CD4-positive, alpha-beta T cell (primary cell): ENCODE measurements around the gene DAAM1. TPM values are rescaled to one million over a fixed set of nuclear protein-coding genes. Genes with fewer than 3 reads are reported as not detected.

Experiments
- ATAC-seq: fragments of 200-7000 bp; cut with Tn5 transposase; one replicate; pipeline ENCODE4 v1.10.0; 2022; ENCODE audit warnings: mild to moderate bottlenecking; ENCODE audit not compliant: poor library complexity
- CTCF ChIA-PET: fragments of 350-600 bp; sonication (Branson Sonifier 250); formaldehyde crosslinking; loops from one replicate; lab custom pipeline; 2021; ENCODE audit warnings: antibody characterized with exemption, inconsistent platforms; lab: Charles Lee
- POLR2A ChIA-PET: fragments of 350-600 bp; sonication (Branson Sonifier 250); formaldehyde crosslinking; loops from one replicate; lab custom pipeline; 2021; ENCODE audit warnings: antibody characterized with exemption, inconsistent platforms; lab: Charles Lee
- DNase-seq, 14 experiments: peaks; one replicate each; pipeline ENCODE4 v3.0.0-alpha.2; 2013 to 2020; ENCODE audit warnings: mixed read lengths in 2 of 14
- H3K27ac ChIP-seq, 2 donors: one replicate each; pipeline versions ENCODE4 v1.5.1 to v1.7.0; 2013; ENCODE audit warnings: low read length in 2 of 2, low read depth in 1 of 2, mild to moderate bottlenecking in 1 of 2
- H3K27me3 ChIP-seq, 2 experiments: 1 replicate in 1 of 2; 2 replicates in 1 of 2; pipeline versions ENCODE4 v1.6.1 to v1.7.0; 2013; ENCODE audit warnings: low read length in 2 of 2, control low read depth in 1 of 2, mild to moderate bottlenecking in 1 of 2, moderate library complexity in 1 of 2; ENCODE audit not compliant: insufficient read depth in 2 of 2, control insufficient read depth in 1 of 2
- H3K36me3 ChIP-seq: one replicate; pipeline ENCODE4 v1.6.1; 2013; ENCODE audit warnings: low read length, control low read depth; ENCODE audit not compliant: insufficient read depth
- H3K4me1 ChIP-seq: one replicate; pipeline ENCODE4 v1.6.1; 2013; ENCODE audit warnings: low read length, control low read depth; ENCODE audit not compliant: insufficient read depth
- H3K4me3 ChIP-seq: one replicate; pipeline ENCODE4 v1.5.1; 2013; ENCODE audit warnings: mild to moderate bottlenecking, low read length, moderate library complexity
- H3K9me3 ChIP-seq, 2 experiments: 1 replicate in 1 of 2; 2 replicates in 1 of 2; pipeline versions ENCODE4 v1.6.1 to v1.7.0; 2013; ENCODE audit warnings: low read length in 2 of 2, mild to moderate bottlenecking in 2 of 2, control low read depth in 1 of 2, moderate library complexity in 1 of 2; ENCODE audit not compliant: control insufficient read depth in 1 of 2, insufficient read depth in 1 of 2
- H3K27ac Mint-ChIP-seq: one replicate; pipeline ENCODE4 v1.8.0; 2020; ENCODE audit warnings: mixed read lengths
- H3K27me3 Mint-ChIP-seq: one replicate; pipeline ENCODE4 v1.8.0; 2021; ENCODE audit warnings: mixed read lengths
- H3K36me3 Mint-ChIP-seq: one replicate; pipeline ENCODE4 v1.8.0; 2021; ENCODE audit warnings: low read depth, mixed read lengths
- H3K4me1 Mint-ChIP-seq: one replicate; pipeline ENCODE4 v1.8.0; 2021; ENCODE audit warnings: low read depth, mixed read lengths
- H3K4me3 Mint-ChIP-seq: one replicate; pipeline ENCODE4 v1.8.0; 2020; ENCODE audit warnings: mild to moderate bottlenecking, mixed read lengths
- H3K9me3 Mint-ChIP-seq: one replicate; pipeline ENCODE4 v1.8.0; 2020; ENCODE audit warnings: mixed read lengths
- CTCF ChIP-seq: fragments of 200-600 bp; IDR thresholded peaks from one replicate; pipeline ENCODE4 v1.8.0; 2022; ENCODE audit warnings: antibody characterized with exemption, mild to moderate bottlenecking
- intact Hi-C, 2 experiments: fragments of 100-400 bp; cut with DNase I in 1 of 2; cut with micrococcal nuclease in 1 of 2; formaldehyde crosslinking; loops; one replicate each; pipeline versions ENCODE4 v1.15.1 to v1.9.0; 2023 to 2025; cut with DNase I, micrococcal nuclease
- total RNA-seq, 174 experiments: library from RNA in 2 of 174; stranded (reverse) in 2 of 174; gene quantifications; one replicate each; pipeline ENCODE4 v1.2.3 and lab custom pipeline; 2021 to 2026

The DAAM1 gene
- total RNA-seq, 2 experiments from 2014 or later = 7.4 to 8.8 TPM

GRCh38 chr14:59311723-59312122 is 123.3 kb downstream of the DAAM1 start:
- H3K9me3 Mint-ChIP-seq = no peaks in the 10 kb centered on the region
- no peak overlapping the region for H3K4me3 Mint-ChIP-seq
- Histone ChIP-seq H3K4me3 (no peak overlapping the region), H3K27me3 (no peaks in the 10 kb centered on the region), H3K4me1 (no peaks in the 10 kb centered on the region), H3K36me3 (no peaks in the 10 kb centered on the region), H3K27ac (no peak overlapping the region), H3K9me3 (no peaks in the 10 kb centered on the region)
- no peak overlapping the region for H3K27ac Mint-ChIP-seq
- ChIA-PET CTCF (no interaction called here), POLR2A (no interaction called here)
- ATAC-seq (no peak), DNase-seq (no peak)
- H3K4me1 Mint-ChIP-seq = no peaks in the 10 kb centered on the region
- H3K36me3 Mint-ChIP-seq = no peaks in the 10 kb centered on the region
- no peaks in the 10 kb centered on the region for H3K27me3 Mint-ChIP-seq
- intact Hi-C loops = no loop called here
- TF ChIP-seq CTCF = no peak

GRCh38 chr14:59313144-59313651 is 124.7 kb downstream of the DAAM1 start:
- intact Hi-C loops = no loop called here
- no peaks in the 10 kb centered on the region for H3K9me3 Mint-ChIP-seq
- H3K36me3 ChIP-seq = no peaks in the 10 kb centered on the region
- H3K27me3 Mint-ChIP-seq = no peaks in the 10 kb centered on the region
- H3K36me3 Mint-ChIP-seq = no peaks in the 10 kb centered on the region
- ChIA-PET POLR2A (no interaction called here), CTCF (no interaction called here)
- no peak overlapping the region for H3K27ac ChIP-seq
- no peaks in the 10 kb centered on the region for H3K4me1 Mint-ChIP-seq
- H3K4me3 Mint-ChIP-seq = no peak overlapping the region
- no peak overlapping the region for H3K27ac Mint-ChIP-seq
- DNase-seq = no peak
- no peaks in the 10 kb centered on the region for H3K4me1 ChIP-seq
- ATAC-seq = no peak
- no peaks in the 10 kb centered on the region for H3K27me3 ChIP-seq
- no peak for TF ChIP-seq CTCF
- no peaks in the 10 kb centered on the region for H3K9me3 ChIP-seq
- H3K4me3 ChIP-seq = no peak overlapping the region

- Mint-ChIP-seq H3K4me3 (no peak overlapping the region), H3K4me1 (no peaks in the 10 kb centered on the region), H3K27ac (no peak overlapping the region), H3K36me3 (no peaks in the 10 kb centered on the region), H3K9me3 (no peaks in the 10 kb centered on the region), H3K27me3 (no peaks in the 10 kb centered on the region)
- POLR2A ChIA-PET = no interaction called here
- Histone ChIP-seq H3K4me1 (no peaks in the 10 kb centered on the region), H3K27me3 (no peaks in the 10 kb centered on the region), H3K36me3 (no peaks in the 10 kb centered on the region), H3K27ac (no peak overlapping the region), H3K4me3 (no peak overlapping the region), H3K9me3 (no peaks in the 10 kb centered on the region)
- ATAC-seq = no peak
- no peak for DNase-seq
- intact Hi-C loops = no loop called here
- CTCF ChIA-PET = no interaction called here
- no peak for TF ChIP-seq CTCF
Observed at GRCh38 chr14:59313658-59314608, 125.5 kb downstream of the DAAM1 start.
